Choroid plexus epithelial cell (primary cell): ENCODE measurements around the gene SH2D6.

Experiments
- DNase-seq: peaks from one replicate; pipeline ENCODE4 v3.0.0-alpha.2; 2010; ENCODE audit warnings: low read depth
- H3K4me3 ChIP-seq: 2 replicates; pipeline ENCODE4 v1.5.1; 2011; ENCODE audit warnings: low read depth, mild to moderate bottlenecking, control low read depth, low read length, moderate library complexity
- TF ChIP-seq, protein P1 (sequence below): conservative IDR thresholded peaks from 2 replicates; pipeline ENCODE4 v1.5.1; 2011; ENCODE audit warnings: low read depth, mild to moderate bottlenecking, control low read depth, inconsistent platforms, low read length, moderate library complexity

The SH2D6 gene

DNA sequence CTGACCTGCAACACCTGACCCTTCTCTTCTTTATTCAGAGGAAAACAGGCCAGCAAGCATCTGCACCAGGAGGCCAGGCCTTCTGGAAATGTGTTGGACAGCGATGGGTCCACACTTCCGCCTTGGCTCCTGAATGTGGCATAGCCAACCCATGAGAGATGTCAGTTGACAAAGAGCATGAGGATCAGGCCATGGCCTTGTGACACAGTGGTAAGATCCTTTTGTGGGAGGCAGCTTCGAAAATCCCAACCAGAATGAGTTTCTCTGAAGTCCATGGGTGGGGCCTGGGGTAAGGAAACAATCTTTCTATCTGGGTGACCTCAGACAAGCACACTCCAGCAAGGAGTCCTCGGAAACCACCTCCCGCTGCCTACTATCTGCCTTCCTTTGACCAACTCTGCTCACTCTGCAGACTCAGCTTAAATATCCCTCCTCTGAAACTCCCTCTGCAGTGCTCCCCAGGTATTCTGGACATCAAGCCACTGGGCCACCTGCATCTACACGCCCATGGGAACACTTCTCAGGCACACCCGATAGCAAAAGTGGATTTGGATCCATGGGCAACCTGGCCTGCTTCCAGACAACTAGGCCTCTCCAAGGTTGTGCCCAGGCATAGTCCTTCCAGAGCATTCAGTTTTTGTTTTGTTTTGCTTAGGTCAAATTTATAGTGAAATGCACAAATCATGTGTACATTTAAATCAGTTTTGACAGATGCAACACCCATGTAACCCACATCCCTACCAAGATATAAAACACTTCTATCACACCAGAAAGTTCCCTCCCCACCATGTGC lies 3.6 kb upstream of the SH2D6 start:
- TF ChIP-seq, protein P1, sequence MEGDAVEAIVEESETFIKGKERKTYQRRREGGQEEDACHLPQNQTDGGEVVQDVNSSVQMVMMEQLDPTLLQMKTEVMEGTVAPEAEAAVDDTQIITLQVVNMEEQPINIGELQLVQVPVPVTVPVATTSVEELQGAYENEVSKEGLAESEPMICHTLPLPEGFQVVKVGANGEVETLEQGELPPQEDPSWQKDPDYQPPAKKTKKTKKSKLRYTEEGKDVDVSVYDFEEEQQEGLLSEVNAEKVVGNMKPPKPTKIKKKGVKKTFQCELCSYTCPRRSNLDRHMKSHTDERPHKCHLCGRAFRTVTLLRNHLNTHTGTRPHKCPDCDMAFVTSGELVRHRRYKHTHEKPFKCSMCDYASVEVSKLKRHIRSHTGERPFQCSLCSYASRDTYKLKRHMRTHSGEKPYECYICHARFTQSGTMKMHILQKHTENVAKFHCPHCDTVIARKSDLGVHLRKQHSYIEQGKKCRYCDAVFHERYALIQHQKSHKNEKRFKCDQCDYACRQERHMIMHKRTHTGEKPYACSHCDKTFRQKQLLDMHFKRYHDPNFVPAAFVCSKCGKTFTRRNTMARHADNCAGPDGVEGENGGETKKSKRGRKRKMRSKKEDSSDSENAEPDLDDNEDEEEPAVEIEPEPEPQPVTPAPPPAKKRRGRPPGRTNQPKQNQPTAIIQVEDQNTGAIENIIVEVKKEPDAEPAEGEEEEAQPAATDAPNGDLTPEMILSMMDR: no peak
- no peak overlapping the region for H3K4me3 ChIP-seq
- no peak for DNase-seq

DNA sequence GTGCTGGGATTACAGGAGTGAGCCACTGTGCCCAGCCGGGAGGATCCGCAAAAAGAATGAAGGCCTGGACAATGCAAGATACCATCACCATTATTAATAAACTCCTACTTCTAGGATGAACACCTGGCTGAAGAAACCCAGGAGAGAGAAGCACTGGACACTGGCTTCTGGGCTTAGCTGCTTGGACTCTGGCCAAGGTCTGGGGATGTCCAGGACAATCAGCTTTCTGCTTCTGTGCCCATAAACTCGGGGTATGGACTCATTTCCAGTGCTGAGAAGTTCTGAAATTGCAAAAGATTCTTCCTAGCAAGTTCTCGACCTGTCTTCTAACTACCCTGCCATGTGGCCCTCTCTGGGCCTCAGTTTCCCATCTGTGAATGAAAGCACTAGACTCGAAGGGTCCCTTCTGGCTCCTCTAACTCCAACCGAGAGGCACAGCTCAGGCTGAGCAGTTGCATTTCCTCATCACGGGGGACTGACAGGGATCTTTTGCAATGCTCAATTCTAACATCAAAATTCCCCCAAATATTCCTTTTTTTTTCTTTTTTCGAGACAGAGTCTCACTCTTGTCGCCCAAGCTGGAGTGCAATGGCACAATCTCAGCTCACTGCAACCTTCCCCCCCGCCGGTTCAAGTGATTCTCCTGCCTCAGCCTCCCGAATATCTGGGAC lies 2.4 kb upstream of the SH2D6 start:
- TF ChIP-seq, protein P1: no peak

GRCh38 chr2:85419009-85419675 lies 628 bp downstream of the SH2D6 start:
- H3K4me3 ChIP-seq: peak overlapping the region; percentile 84
- TF ChIP-seq, protein P1: no peak
- DNase-seq: no peak

More for the DNA sequence above, 2.4 kb upstream of the SH2D6 start:
- DNase-seq: no peak
- no peak overlapping the region for H3K4me3 ChIP-seq

DNA sequence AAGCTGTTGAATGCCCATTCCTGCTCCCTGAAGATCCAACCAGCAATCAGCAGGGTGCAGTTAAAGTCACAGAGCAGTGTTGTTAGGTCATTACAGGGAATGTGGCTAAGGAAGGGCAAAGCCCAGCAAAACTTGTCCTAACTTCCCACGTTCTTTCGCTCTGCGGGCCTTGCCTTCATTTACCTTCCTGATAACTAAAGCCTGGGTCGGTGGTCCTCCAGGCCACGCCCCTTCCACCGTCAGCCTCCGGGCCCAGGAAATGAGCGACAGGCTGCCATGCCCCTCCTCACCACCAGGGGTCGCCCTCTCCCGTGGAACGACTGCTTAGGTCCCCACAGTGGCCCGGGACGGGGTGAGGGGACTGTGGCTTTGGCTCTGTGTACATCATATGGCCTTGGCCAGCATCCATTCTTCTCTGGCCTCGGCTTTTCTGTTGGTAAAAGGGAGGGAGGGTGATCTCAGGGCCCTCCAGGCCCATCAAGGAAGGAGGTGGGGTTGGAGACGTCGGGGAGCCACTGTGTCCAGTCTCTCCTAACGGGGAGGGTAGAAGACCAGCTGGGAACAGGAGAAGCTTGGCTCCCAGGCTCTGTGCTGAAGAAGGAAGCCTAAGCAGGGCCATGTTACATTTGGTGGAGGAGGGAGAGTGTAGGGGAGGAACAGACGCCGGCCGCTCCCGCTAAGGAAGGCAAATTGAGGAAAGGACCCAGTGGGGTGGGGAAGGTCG lies 2.2 kb downstream of the SH2D6 start:
- TF ChIP-seq, protein P1: peak; percentile 100
- H3K4me3 ChIP-seq: peak overlapping the region; percentile 24
- peak; percentile 72 for DNase-seq

- peak; percentile 64 for DNase-seq
- H3K4me3 ChIP-seq: no peak overlapping the region
- TF ChIP-seq, protein P1: no peak
Measured at GRCh38 chr2:85421260-85422071, 3.0 kb downstream of the SH2D6 start.

DNA sequence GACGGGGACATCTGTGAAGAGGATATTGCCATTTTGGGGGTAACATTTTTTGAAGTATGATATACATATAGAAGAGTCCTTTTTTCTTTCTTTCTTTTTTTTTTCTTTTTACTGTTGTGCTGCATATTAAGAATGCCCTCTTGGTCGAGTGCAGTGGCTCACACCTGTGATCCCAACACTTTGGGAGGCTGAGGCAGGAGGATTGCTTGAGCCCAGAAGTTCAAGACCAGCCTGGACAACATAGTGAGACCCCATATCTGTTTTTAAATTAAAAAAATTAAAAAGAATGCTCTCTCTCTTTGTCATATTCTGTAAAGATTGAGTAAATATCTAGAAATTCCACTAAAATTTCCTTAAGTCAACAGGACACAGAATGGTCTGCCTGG lies 3.6 kb downstream of the SH2D6 start:
- TF ChIP-seq, protein P1: no peak
- no peak for DNase-seq
- no peak overlapping the region for H3K4me3 ChIP-seq
